Caco-2 (cell line): ENCODE data around the gene FNIP1. TPM values are rescaled to one million over a fixed set of nuclear protein-coding genes. Genes with fewer than 3 reads are reported as not detected.

Source experiments
- BruUV-seq: library from RNA; stranded (reverse); fragments of 400-500 nt; replicated peaks from 2 replicates; lab custom pipeline; 2021; lab: Mats Ljungman, UMichigan
- CTCF ChIA-PET: fragments of 300-600 bp; sonication (Branson Sonifier 250); formaldehyde crosslinking; loops from one replicate; lab custom pipeline; 2022; ENCODE audit warnings: antibody characterized with exemption; lab: Charles Lee
- POLR2A ChIA-PET: fragments of 300-600 bp; sonication (Branson Sonifier 250); formaldehyde crosslinking; loops from one replicate; lab custom pipeline; 2022; ENCODE audit warnings: antibody characterized with exemption; lab: Charles Lee
- DNase-seq, 2 experiments: peaks; one replicate each; pipeline versions ENCODE4 v3.0.0 to v3.0.0-alpha.2; 2020 to 2022
- H3K27me3 ChIP-seq: replicated peaks from 2 replicates; pipeline ENCODE4 v1.6.0; 2011; ENCODE audit warnings: low read length; ENCODE audit not compliant: control insufficient read depth, insufficient read depth
- H3K36me3 ChIP-seq: 2 replicates; pipeline ENCODE4 v1.5.1; 2011; ENCODE audit warnings: low read length; ENCODE audit not compliant: control insufficient read depth, insufficient read depth
- H3K4me1 ChIP-seq: fragments of 250-450 bp; sonication (Bioruptor Pico); 2 replicates; pipeline ENCODE4 v1.5.1; 2020; ENCODE audit warnings: mild to moderate bottlenecking
- H3K4me3 ChIP-seq: 2 replicates; pipeline ENCODE4 v1.5.1; 2011; ENCODE audit warnings: low read depth, mild to moderate bottlenecking, control low read depth, low read length
- H3K9me3 ChIP-seq: fragments of 250-450 bp; sonication (Bioruptor Pico); 2 replicates; pipeline ENCODE4 v1.5.1; 2020; ENCODE audit warnings: mild to moderate bottlenecking, moderate library complexity
- H3K27ac Mint-ChIP-seq: one replicate; pipeline ENCODE4 v1.8.0; 2022; ENCODE audit warnings: mixed read lengths; ENCODE audit not compliant: unreplicated experiment
- H3K27me3 Mint-ChIP-seq: one replicate; pipeline ENCODE4 v1.8.0; 2022; ENCODE audit warnings: mixed read lengths; ENCODE audit not compliant: insufficient read depth, unreplicated experiment
- H3K36me3 Mint-ChIP-seq: one replicate; pipeline ENCODE4 v1.8.0; 2022; ENCODE audit warnings: mild to moderate bottlenecking, mixed read lengths; ENCODE audit not compliant: insufficient read depth, unreplicated experiment
- H3K4me1 Mint-ChIP-seq: one replicate; pipeline ENCODE4 v1.8.0; 2022; ENCODE audit warnings: low read depth, mixed read lengths; ENCODE audit not compliant: unreplicated experiment
- H3K4me3 Mint-ChIP-seq: one replicate; pipeline ENCODE4 v1.8.0; 2022; ENCODE audit warnings: mild to moderate bottlenecking, moderate library complexity, mixed read lengths; ENCODE audit not compliant: unreplicated experiment
- H3K9me3 Mint-ChIP-seq: one replicate; pipeline ENCODE4 v1.8.0; 2022; ENCODE audit warnings: mixed read lengths; ENCODE audit not compliant: unreplicated experiment
- CTCF ChIP-seq, 2 experiments: fragments of 200-600 bp in 1 of 2; IDR thresholded peaks; 1 replicate in 1 of 2; 2 replicates in 1 of 2; pipeline versions ENCODE4 v1.5.1 to v1.8.0; 2011 to 2022; ENCODE audit warnings: antibody characterized with exemption in 1 of 2, control low read depth in 1 of 2, inconsistent platforms in 1 of 2, low read depth in 1 of 2, low read length in 1 of 2, mild to moderate bottlenecking in 1 of 2, moderate library complexity in 1 of 2; ENCODE audit not compliant: insufficient read depth in 1 of 2, severe bottlenecking in 1 of 2, unreplicated experiment in 1 of 2
- intact Hi-C: fragments of 100-400 bp; cut with micrococcal nuclease; formaldehyde crosslinking; loops from one replicate; pipeline ENCODE4 v1.10.0; 2022; ENCODE audit not compliant: unreplicated experiment
- total RNA-seq: library from RNA; stranded (reverse); gene quantifications from 2 replicates; pipeline ENCODE4 v1.2.3, GENCODE V29; 2022

FNIP1 gene
- total RNA-seq, 1 experiment from 2014 or later, result 45.0 TPM

DNA sequence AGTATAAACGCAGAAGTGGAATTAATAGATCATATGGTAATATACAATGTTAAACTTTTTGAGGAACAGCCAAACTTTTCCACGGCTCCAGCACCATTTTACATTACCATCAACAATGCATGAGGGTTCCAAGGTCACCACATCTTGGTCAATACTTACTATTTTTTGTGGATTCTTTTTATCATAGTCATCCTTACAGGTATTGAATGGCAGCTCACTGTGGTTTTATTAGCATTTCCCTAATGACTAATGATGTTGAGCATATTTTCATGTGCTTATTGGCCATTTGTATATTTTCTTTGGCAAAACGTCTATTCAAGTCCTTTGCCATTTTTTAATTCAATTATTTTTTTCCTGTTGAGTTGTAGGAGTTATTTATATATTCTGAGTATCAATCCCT is 147.7 kb downstream of the FNIP1 start:
- Histone ChIP-seq H3K36me3 (peaks cover 1% of the 10 kb centered on the region), H3K4me3 (no peak overlapping the region), H3K27me3 (no peaks in the 10 kb centered on the region), H3K4me1 (no peaks in the 10 kb centered on the region), H3K9me3 (no peaks in the 10 kb centered on the region)
- Mint-ChIP-seq H3K27ac (no peak overlapping the region), H3K4me1 (peaks cover 1% of the 10 kb centered on the region), H3K27me3 (no peaks in the 10 kb centered on the region), H3K4me3 (no peak overlapping the region), H3K36me3 (peaks cover 66% of the 10 kb centered on the region), H3K9me3 (no peaks in the 10 kb centered on the region)
- CTCF ChIA-PET, result no interaction called here
- DNase-seq, result no peak
- POLR2A ChIA-PET, result no interaction called here
- BruUV-seq, result no TSS peak
- intact Hi-C loops, result no loop called here
- TF ChIP-seq CTCF (IDR thresholded peaks at IDR 0.05; ENCODE audit: insufficient read depth in 1 of 2, low read depth in 1 of 2, low read length in 1 of 2, severe bottlenecking in 1 of 2, unreplicated experiment in 1 of 2), result no peak

DNA sequence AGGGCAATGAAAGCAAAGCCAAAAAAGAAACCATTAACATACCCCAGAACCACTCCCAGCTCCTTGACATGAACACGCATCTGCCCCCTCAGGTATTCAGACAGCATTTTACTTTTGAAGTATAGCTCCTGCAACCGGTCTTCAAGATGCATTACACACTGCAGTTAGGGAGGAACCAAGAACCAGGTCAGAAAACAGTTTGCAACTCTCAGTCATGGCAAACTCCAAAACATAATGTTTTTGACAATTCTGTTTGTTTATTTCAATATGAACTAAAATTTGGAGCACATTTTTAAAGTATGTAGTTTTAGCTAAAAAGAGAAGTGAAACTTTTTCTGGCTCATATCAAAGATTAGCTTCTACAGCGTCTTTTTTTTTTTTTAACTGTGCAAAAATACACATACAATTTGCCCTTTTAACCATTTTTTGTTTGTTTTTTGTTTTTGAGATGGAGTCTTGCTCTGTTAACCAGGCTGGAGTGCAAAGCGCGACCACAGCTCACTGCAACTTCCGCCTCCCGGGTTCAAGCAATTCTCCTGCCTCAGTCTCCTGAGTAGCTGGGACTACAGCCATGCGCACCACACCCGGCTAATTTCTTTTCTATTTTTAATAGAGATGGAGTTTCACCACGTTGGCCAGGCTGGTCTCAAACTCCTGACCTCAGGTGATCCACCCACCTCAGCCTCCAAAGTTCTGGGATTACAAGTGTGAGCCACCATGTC is 149.6 kb downstream of the FNIP1 start:
- peaks cover 1% of the 10 kb centered on the region for H3K36me3 ChIP-seq
- Mint-ChIP-seq H3K9me3 (no peaks in the 10 kb centered on the region), H3K36me3 (peaks cover 55% of the 10 kb centered on the region), H3K27me3 (no peaks in the 10 kb centered on the region), H3K4me3 (no peak overlapping the region), H3K27ac (no peak overlapping the region), H3K4me1 (no peaks in the 10 kb centered on the region)
- no peaks in the 10 kb centered on the region for H3K27me3 ChIP-seq
- H3K4me3 ChIP-seq, result no peak overlapping the region
- no TSS peak for BruUV-seq
- no peak for DNase-seq
- intact Hi-C loops, result no loop called here
- H3K4me1 ChIP-seq, result no peaks in the 10 kb centered on the region
- CTCF ChIA-PET, result no interaction called here
- TF ChIP-seq CTCF (IDR thresholded peaks at IDR 0.05; ENCODE audit: insufficient read depth in 1 of 2, low read depth in 1 of 2, low read length in 1 of 2, severe bottlenecking in 1 of 2, unreplicated experiment in 1 of 2), result no peak
- no peaks in the 10 kb centered on the region for H3K9me3 ChIP-seq
- POLR2A ChIA-PET, result no interaction called here

DNA sequence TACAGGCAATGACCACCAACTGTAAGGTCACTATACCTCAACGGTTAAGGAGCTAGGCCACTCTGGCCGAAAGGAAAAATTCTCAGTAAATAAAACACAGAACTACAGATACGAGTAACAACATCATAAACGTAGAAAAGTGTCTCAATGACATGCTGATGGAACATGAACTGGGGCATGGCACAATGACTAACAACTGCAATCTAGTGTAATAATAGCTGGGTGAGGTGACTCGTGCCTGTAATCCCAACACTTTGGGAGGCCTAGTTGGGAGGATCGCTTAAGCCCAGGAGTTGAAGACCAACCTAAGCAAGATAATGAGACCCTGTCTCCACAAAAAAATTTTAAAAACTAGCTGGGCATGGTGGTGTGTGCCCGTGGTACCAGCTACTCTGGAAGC is 152.0 kb downstream of the FNIP1 start:
- no peak overlapping the region for H3K4me3 ChIP-seq
- no peak for DNase-seq
- POLR2A ChIA-PET, result no interaction called here
- no peaks in the 10 kb centered on the region for H3K36me3 ChIP-seq
- intact Hi-C loops, result no loop called here
- no peaks in the 10 kb centered on the region for H3K4me1 ChIP-seq
- H3K4me3 Mint-ChIP-seq, result no peak overlapping the region
- CTCF ChIA-PET, result no interaction called here
- no peak overlapping the region for H3K27ac Mint-ChIP-seq
- BruUV-seq, result no TSS peak
- H3K27me3 Mint-ChIP-seq, result no peaks in the 10 kb centered on the region
- no peaks in the 10 kb centered on the region for H3K9me3 ChIP-seq
- TF ChIP-seq CTCF (IDR thresholded peaks at IDR 0.05; ENCODE audit: insufficient read depth in 1 of 2, low read depth in 1 of 2, low read length in 1 of 2, severe bottlenecking in 1 of 2, unreplicated experiment in 1 of 2), result no peak
- no peaks in the 10 kb centered on the region for H3K27me3 ChIP-seq
- no peaks in the 10 kb centered on the region for H3K9me3 Mint-ChIP-seq
- H3K4me1 Mint-ChIP-seq, result no peaks in the 10 kb centered on the region
- H3K36me3 Mint-ChIP-seq, result peaks cover 37% of the 10 kb centered on the region
